Trophoblast cell (in vitro differentiated cells and primary cell): ENCODE data around the gene LNPK.
A peak's percentile ranks its signal among the peaks of the same experiment; 100 is the strongest.

Experiments
- DNase-seq, 2 donors: peaks; one replicate each; pipeline ENCODE4 v3.0.0-alpha.2; 2016
- H2AFZ ChIP-seq: 2 replicates; pipeline ENCODE4 v1.6.1; 2013; ENCODE audit warnings: low read length, moderate library complexity, mild to moderate bottlenecking; ENCODE audit not compliant: insufficient read depth, poor library complexity
- H2AK5ac ChIP-seq: 2 replicates; pipeline ENCODE4 v1.6.1; 2013; ENCODE audit warnings: mild to moderate bottlenecking, low read length
- H2BK120ac ChIP-seq: 2 replicates; pipeline ENCODE4 v1.6.1; 2013; ENCODE audit warnings: low read length, mild to moderate bottlenecking, moderate library complexity; ENCODE audit not compliant: insufficient read depth, poor library complexity
- H2BK12ac ChIP-seq: 2 replicates; pipeline ENCODE4 v1.6.1; 2013; ENCODE audit warnings: mild to moderate bottlenecking, low read length, moderate library complexity
- H2BK5ac ChIP-seq: 2 replicates; pipeline ENCODE4 v1.6.1; 2013; ENCODE audit warnings: low read length, low read depth, moderate library complexity, mild to moderate bottlenecking; ENCODE audit not compliant: poor library complexity
- H3K14ac ChIP-seq: 2 replicates; pipeline ENCODE4 v1.6.1; 2013; ENCODE audit warnings: mild to moderate bottlenecking, low read length
- H3K18ac ChIP-seq: 2 replicates; pipeline ENCODE4 v1.6.1; 2013; ENCODE audit warnings: mild to moderate bottlenecking, low read length
- H3K23ac ChIP-seq: 2 replicates; pipeline ENCODE4 v1.6.1; 2013; ENCODE audit warnings: low read length
- H3K27ac ChIP-seq: 2 replicates; pipeline ENCODE4 v1.5.1; 2013; ENCODE audit warnings: low read depth, mild to moderate bottlenecking, inconsistent platforms, low read length, moderate library complexity
- H3K27me3 ChIP-seq: 2 replicates; pipeline ENCODE4 v1.6.1; 2013; ENCODE audit warnings: inconsistent platforms, mild to moderate bottlenecking, low read length, moderate library complexity; ENCODE audit not compliant: insufficient read depth
- H3K36me3 ChIP-seq, 2 experiments: 1 replicate in 1 of 2; 2 replicates in 1 of 2; pipeline ENCODE4 v1.6.1; 2013; ENCODE audit warnings: low read length in 2 of 2, mild to moderate bottlenecking in 2 of 2, moderate library complexity in 1 of 2; ENCODE audit not compliant: insufficient read depth in 2 of 2, control insufficient read depth in 1 of 2
- H3K4ac ChIP-seq: 2 replicates; pipeline ENCODE4 v1.6.1; 2013; ENCODE audit warnings: low read depth, mild to moderate bottlenecking, low read length, moderate library complexity
- H3K4me1 ChIP-seq, 2 experiments: 1 replicate in 1 of 2; 2 replicates in 1 of 2; pipeline ENCODE4 v1.6.1; 2013; ENCODE audit warnings: low read length in 2 of 2, mild to moderate bottlenecking in 2 of 2, moderate library complexity in 1 of 2; ENCODE audit not compliant: insufficient read depth in 2 of 2, control insufficient read depth in 1 of 2
- H3K4me2 ChIP-seq: 2 replicates; pipeline ENCODE4 v1.6.1; 2013; ENCODE audit warnings: inconsistent platforms, mild to moderate bottlenecking, low read length, moderate library complexity
- H3K4me3 ChIP-seq: 2 replicates; pipeline ENCODE4 v1.5.1; 2013; ENCODE audit warnings: mild to moderate bottlenecking, low read depth, low read length, inconsistent platforms
- H3K79me1 ChIP-seq: one replicate; pipeline ENCODE4 v1.6.1; 2013; ENCODE audit warnings: low read length
- H3K79me2 ChIP-seq: 2 replicates; pipeline ENCODE4 v1.6.1; 2013; ENCODE audit warnings: low read length, mild to moderate bottlenecking; ENCODE audit not compliant: control insufficient read depth, insufficient read depth, poor library complexity
- H3K9ac ChIP-seq: 2 replicates; pipeline ENCODE4 v1.6.1; 2013; ENCODE audit warnings: mild to moderate bottlenecking, low read length
- H3K9me3 ChIP-seq: 2 replicates; pipeline ENCODE4 v1.6.1; 2013; ENCODE audit warnings: low read depth, mild to moderate bottlenecking, control low read depth, inconsistent platforms, low read length; ENCODE audit not compliant: insufficient read depth
- H4K12ac ChIP-seq: 2 replicates; pipeline ENCODE4 v1.6.1; 2013; ENCODE audit warnings: low read depth, mild to moderate bottlenecking, low read length, moderate library complexity
- H4K8ac ChIP-seq: 2 replicates; pipeline ENCODE4 v1.6.1; 2013; ENCODE audit warnings: low read depth, mild to moderate bottlenecking, low read length, moderate library complexity
- H4K91ac ChIP-seq: one replicate; pipeline ENCODE4 v1.6.1; 2013; ENCODE audit warnings: low read depth, mild to moderate bottlenecking, low read length, moderate library complexity
- WGBS: extraction: QIAGEN DNeasy Blood & Tissue Kit; methylation state at CpG from one replicate; pipeline ENCODE4 v1.1.7; 2013; ENCODE audit warnings: missing lambda C conversion rate; ENCODE audit not compliant: insufficient read length, insufficient coverage; ENCODE audit errors: extremely low coverage; 5-methylcytosine and 5-hydroxymethylcytosine counted together

Gene LNPK

GRCh38 chr2:176003958-176004357, 1.9 kb upstream of the LNPK start:
- H2AK5ac ChIP-seq = no peak overlapping the region
- H3K27me3 ChIP-seq = no peaks in the 10 kb centered on the region
- no peak overlapping the region for H3K27ac ChIP-seq
- H3K79me2 ChIP-seq = peaks cover 2% of the 10 kb centered on the region
- H3K4me2 ChIP-seq = no peak overlapping the region
- H3K9me3 ChIP-seq = no peaks in the 10 kb centered on the region
- H3K4me1 ChIP-seq = peaks cover 5 to 8% of the 10 kb centered on the region in 2 experiments
- H4K8ac ChIP-seq = no peak overlapping the region
- peaks cover 12% of the 10 kb centered on the region for H3K79me1 ChIP-seq
- no peak overlapping the region for H3K23ac ChIP-seq
- WGBS = no CpG with 5 or more reads among the region's 5 CpGs
- H2BK5ac ChIP-seq = no peak overlapping the region
- H3K36me3 ChIP-seq = no peaks in the 10 kb centered on the region
- no peak overlapping the region for H4K91ac ChIP-seq
- H3K4ac ChIP-seq = no peak overlapping the region
- no peak overlapping the region for H4K12ac ChIP-seq
- no peak overlapping the region for H2AFZ ChIP-seq
- DNase-seq = no peak
- H3K9ac ChIP-seq = no peak overlapping the region
- no peak overlapping the region for H3K14ac ChIP-seq
- no peak overlapping the region for H2BK120ac ChIP-seq
- H3K18ac ChIP-seq = no peak overlapping the region
- no peak overlapping the region for H2BK12ac ChIP-seq
- H3K4me3 ChIP-seq = no peak overlapping the region

GRCh38 chr2:176002688-176003210, 682 bp upstream of the LNPK start:
- peak overlapping the region; percentile 90 for H3K4me2 ChIP-seq
- peak overlapping the region; percentile 48 for H3K9ac ChIP-seq
- H2BK12ac ChIP-seq = peak overlapping the region; percentile 6
- H3K14ac ChIP-seq = peak overlapping the region; percentile 67
- no peak overlapping the region for H3K23ac ChIP-seq
- H4K12ac ChIP-seq = peak overlapping the region; percentile 68
- H3K4me1 ChIP-seq = peaks cover 5 to 8% of the 10 kb centered on the region in 2 experiments
- peak overlapping the region; percentile 80 for H3K18ac ChIP-seq
- peak overlapping the region; percentile 65 for H2AFZ ChIP-seq
- H3K79me2 ChIP-seq = peaks cover 2% of the 10 kb centered on the region
- peaks cover 12% of the 10 kb centered on the region for H3K79me1 ChIP-seq
- H2BK120ac ChIP-seq = peak overlapping the region; percentile 23
- peak overlapping the region; percentile 4 for H2BK5ac ChIP-seq
- H3K4me3 ChIP-seq = peak overlapping the region; percentile 67
- no peaks in the 10 kb centered on the region for H3K36me3 ChIP-seq
- no peaks in the 10 kb centered on the region for H3K27me3 ChIP-seq
- peak overlapping the region; percentile 16 for H3K4ac ChIP-seq
- no peaks in the 10 kb centered on the region for H3K9me3 ChIP-seq
- WGBS = no CpG with 5 or more reads among the region's 14 CpGs
- H4K91ac ChIP-seq = peak overlapping the region; percentile 75
- H3K27ac ChIP-seq = no peak overlapping the region
- H2AK5ac ChIP-seq = peak overlapping the region; percentile 23
- peak; percentile 60 to 82 for DNase-seq
- H4K8ac ChIP-seq = peak overlapping the region; percentile 87

- Histone ChIP-seq H3K79me2 (peaks cover 2% of the 10 kb centered on the region), H3K27me3 (no peaks in the 10 kb centered on the region), H4K91ac (peak overlapping the region; percentile 71), H2BK12ac (no peak overlapping the region), H3K18ac (peak overlapping the region; percentile 73), H3K36me3 (no peaks in the 10 kb centered on the region), H3K79me1 (peaks cover 12% of the 10 kb centered on the region), H3K4me1 (peaks cover 5 to 8% of the 10 kb centered on the region in 2 experiments), H3K4ac (peak overlapping the region; percentile 39), H3K23ac (peak overlapping the region; percentile 94), H3K27ac (peak overlapping the region; percentile 73), H3K14ac (peak overlapping the region; percentile 61), H4K12ac (no peak overlapping the region), H3K9me3 (no peaks in the 10 kb centered on the region), H2AFZ (peak overlapping the region; percentile 82), H2BK5ac (peak overlapping the region; percentile 84), H3K4me3 (peak overlapping the region; percentile 84), H3K9ac (peak overlapping the region; percentile 86), H3K4me2 (peak overlapping the region; percentile 81), H2BK120ac (peak overlapping the region; percentile 6), H4K8ac (peak overlapping the region; percentile 77), H2AK5ac (no peak overlapping the region)
- DNase-seq = peak; percentile 37 to 62
- no CpG with 5 or more reads among the region's 21 CpGs for WGBS
Observed at GRCh38 chr2:176001281-176001915, 669 bp downstream of the LNPK start.

DNA sequence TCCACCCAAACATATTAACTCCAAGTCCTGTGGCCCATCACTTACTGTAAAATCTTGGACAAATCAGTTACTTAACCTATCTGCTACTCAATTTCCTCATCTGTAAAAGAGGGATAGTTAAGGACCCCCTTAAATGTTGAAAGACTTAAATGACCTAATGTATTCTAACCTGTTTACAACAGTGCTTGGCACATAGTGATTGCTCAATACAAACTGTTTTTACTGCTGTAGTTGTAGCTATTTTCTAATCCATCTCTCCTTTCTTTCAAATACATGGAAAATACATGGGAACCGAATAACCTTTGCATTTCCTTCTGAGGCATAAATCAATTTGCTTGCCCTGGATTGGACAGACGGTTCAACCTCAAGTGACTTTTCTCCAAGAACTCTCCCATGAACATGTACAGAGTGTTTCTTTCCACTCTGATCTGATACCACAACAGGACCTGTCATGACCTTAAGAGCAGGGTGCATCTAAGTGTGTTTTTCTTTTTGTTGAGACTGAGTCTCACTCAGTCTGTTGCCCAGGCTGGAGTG, 2.7 kb downstream of the LNPK start:
- Histone ChIP-seq H2BK120ac (no peak overlapping the region), H2AFZ (no peak overlapping the region), H3K23ac (no peak overlapping the region), H4K8ac (no peak overlapping the region), H2BK12ac (no peak overlapping the region), H3K27me3 (no peaks in the 10 kb centered on the region), H3K4me3 (no peak overlapping the region), H3K18ac (no peak overlapping the region), H3K79me2 (peaks cover 2% of the 10 kb centered on the region), H3K4me1 (peaks cover 5 to 8% of the 10 kb centered on the region in 2 experiments), H3K9me3 (no peaks in the 10 kb centered on the region), H3K27ac (no peak overlapping the region), H4K12ac (no peak overlapping the region), H4K91ac (no peak overlapping the region), H2BK5ac (no peak overlapping the region), H3K4me2 (no peak overlapping the region), H3K9ac (no peak overlapping the region), H3K36me3 (peaks cover 0 to 2% of the 10 kb centered on the region in 2 experiments), H3K4ac (peak overlapping the region; percentile 62), H3K14ac (no peak overlapping the region), H2AK5ac (no peak overlapping the region), H3K79me1 (peaks cover 12% of the 10 kb centered on the region)
- DNase-seq = no peak
- WGBS = no CpG with 5 or more reads among the region's 2 CpGs
